HG02642 (cell line): Measurements from ENCODE around the gene ANXA6.

Experiments
- ATAC-seq: cut with Tn5 transposase; IDR thresholded peaks from one replicate; pipeline ENCODE4 v1.9.1; 2021; ENCODE audit warnings: mild to moderate bottlenecking; ENCODE audit not compliant: unreplicated experiment, poor library complexity

ANXA6 gene

DNA sequence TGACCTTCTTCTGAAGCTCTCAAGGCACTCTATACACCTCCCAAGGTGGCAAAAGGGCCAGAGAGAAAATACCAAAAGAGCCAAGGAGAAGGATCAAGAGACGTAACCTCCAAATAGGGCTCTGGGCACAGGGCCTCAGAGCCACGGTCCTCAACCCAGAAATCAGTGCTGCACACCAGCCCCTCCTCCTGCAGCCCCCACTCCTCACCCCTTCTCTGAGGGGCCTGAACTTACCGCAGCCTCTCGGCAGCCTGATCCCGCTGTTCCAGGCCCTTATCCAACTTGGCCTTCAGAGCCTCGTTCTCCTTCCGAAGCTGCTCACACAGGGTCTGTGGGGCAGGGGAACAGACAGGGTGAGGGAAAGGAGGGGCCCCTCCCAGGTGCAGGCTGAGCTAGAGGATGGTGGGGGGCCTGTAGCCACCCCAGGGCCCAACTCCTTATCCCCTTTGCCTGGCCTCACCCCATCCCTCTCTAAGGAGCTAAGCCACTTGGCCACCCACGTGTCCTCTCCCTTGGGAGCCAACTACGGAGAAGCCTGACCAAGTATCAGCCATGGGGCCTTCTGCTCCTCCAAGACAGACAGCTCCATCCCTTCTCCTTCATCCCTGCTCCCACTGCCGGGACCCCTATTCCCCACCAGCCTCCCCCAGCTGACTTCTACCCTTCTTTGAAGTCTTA, 105.5 kb downstream of the ANXA6 start:
- peak; percentile 1 for ATAC-seq

DNA sequence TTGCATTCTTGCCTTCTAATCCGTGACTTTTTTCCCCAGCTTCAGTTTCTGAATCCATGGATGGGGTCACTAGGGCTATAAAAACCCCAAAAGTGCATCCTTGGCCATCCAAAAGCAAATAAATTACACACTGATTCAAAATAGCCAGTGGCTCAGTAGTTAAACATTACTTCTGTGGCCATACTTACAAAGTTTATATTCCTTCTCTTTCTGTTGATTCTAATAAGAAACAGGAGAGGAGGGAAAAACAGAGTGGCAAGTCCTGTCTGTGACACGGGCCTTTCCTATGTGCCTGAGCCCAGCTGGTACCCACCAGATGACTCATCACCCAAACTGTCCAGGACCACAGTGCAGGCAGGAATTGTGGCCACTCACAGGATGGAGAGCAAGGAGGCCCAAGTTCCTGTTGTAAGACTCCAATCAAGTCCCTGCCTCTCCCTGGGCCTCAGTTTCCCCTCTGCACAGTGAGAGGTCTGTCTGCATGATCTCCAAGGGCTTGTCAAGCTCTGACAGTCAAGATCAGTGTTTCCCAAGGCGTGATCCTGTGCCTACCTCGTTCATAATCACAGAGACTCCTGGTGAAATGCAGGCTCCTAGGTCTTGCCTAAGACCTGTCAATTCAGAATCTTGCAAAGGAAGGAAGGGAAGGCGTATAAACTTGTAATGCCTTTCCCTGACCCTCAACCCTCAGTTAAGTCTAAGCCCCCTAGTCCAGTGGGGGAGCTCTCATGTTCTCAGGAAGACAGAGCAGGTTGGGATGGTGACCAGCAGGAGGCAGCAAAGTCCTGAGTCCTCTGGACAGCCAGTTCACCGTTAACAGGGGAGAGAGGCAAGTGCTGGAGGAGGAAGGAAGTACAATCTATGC, 106.3 kb downstream of the ANXA6 start:
- ATAC-seq, result peak; percentile 78
